Activated CD8-positive, alpha-beta T cell treated with anti-CD3 and anti-CD28 coated beads for 36 hours (primary cell): Measurements from ENCODE around the gene VKORC1. TPM values are rescaled to one million over a fixed set of nuclear protein-coding genes. Genes with fewer than 3 reads are reported as not detected.

Experiments used
- ATAC-seq: fragments of 200-7000 bp; cut with Tn5 transposase; one replicate; pipeline ENCODE4 v1.10.0; 2021; ENCODE audit warnings: mild to moderate bottlenecking, moderate library complexity
- CTCF ChIA-PET: fragments of 350-600 bp; sonication (Branson Sonifier 250); formaldehyde crosslinking; loops from one replicate; lab custom pipeline; 2021; ENCODE audit warnings: antibody characterized with exemption; lab: Charles Lee
- POLR2A ChIA-PET: fragments of 350-600 bp; sonication (Branson Sonifier 250); formaldehyde crosslinking; loops from one replicate; lab custom pipeline; 2021; ENCODE audit warnings: antibody characterized with exemption; lab: Charles Lee
- DNase-seq: peaks from one replicate; pipeline ENCODE4 v3.0.0-alpha.2; 2020
- H3K27ac Mint-ChIP-seq: one replicate; pipeline ENCODE4 v1.8.0; 2021; ENCODE audit warnings: mild to moderate bottlenecking, mixed read lengths
- H3K27me3 Mint-ChIP-seq: one replicate; pipeline ENCODE4 v1.8.0; 2021; ENCODE audit warnings: mixed read lengths
- H3K36me3 Mint-ChIP-seq: one replicate; pipeline ENCODE4 v1.8.0; 2021; ENCODE audit warnings: low read depth, mixed read lengths
- H3K4me1 Mint-ChIP-seq: one replicate; pipeline ENCODE4 v1.8.0; 2021; ENCODE audit warnings: low read depth, mixed read lengths
- H3K4me3 Mint-ChIP-seq: one replicate; pipeline ENCODE4 v1.8.0; 2021; ENCODE audit warnings: mild to moderate bottlenecking, moderate library complexity, mixed read lengths
- H3K9me3 Mint-ChIP-seq: one replicate; pipeline ENCODE4 v1.8.0; 2021; ENCODE audit warnings: mixed read lengths
- CTCF ChIP-seq: fragments of 200-600 bp; IDR thresholded peaks from one replicate; pipeline ENCODE4 v1.8.0; 2022; ENCODE audit warnings: antibody characterized with exemption, mild to moderate bottlenecking
- intact Hi-C: fragments of 100-400 bp; cut with micrococcal nuclease; formaldehyde crosslinking; loops from one replicate; pipeline ENCODE4 v1.10.0; 2022
- total RNA-seq, 2 experiments: library from RNA; stranded (reverse); gene quantifications; one replicate each; pipeline ENCODE4 v1.2.3, GENCODE V29; 2021

The VKORC1 gene
- total RNA-seq, 2 experiments from 2014 or later: 68.5 to 71.5 TPM

GRCh38 chr16:31067342-31067741 is 27.3 kb downstream of the VKORC1 start:
- intact Hi-C loops: no loop called here
- H3K27me3 Mint-ChIP-seq: no peaks in the 10 kb centered on the region
- POLR2A ChIA-PET: interaction anchor here (1.4 kb wide), 1 partner anchor 8 kb away, joined by 3 read pairs; no protein-coding TSS in a partner anchor
- DNase-seq (no peak), ATAC-seq (no peak)
- CTCF ChIA-PET: interaction anchor here (0.8 to 2.4 kb wide), 4 partner anchors 29 to 83 kb away, joined by 4 to 8 read pairs (median 6); partner anchors contain the start of gene HSD3B7
- H3K27ac Mint-ChIP-seq: no peak overlapping the region
- H3K9me3 Mint-ChIP-seq: no peaks in the 10 kb centered on the region
- peaks cover 15% of the 10 kb centered on the region for H3K36me3 Mint-ChIP-seq
- peaks cover 47% of the 10 kb centered on the region for H3K4me1 Mint-ChIP-seq
- no peak for TF ChIP-seq CTCF
- H3K4me3 Mint-ChIP-seq: no peak overlapping the region

- Mint-ChIP-seq H3K4me1 (peaks cover 37% of the 10 kb centered on the region), H3K36me3 (peaks cover 22% of the 10 kb centered on the region), H3K27me3 (no peaks in the 10 kb centered on the region), H3K9me3 (no peaks in the 10 kb centered on the region), H3K4me3 (no peak overlapping the region), H3K27ac (peak overlapping the region; percentile 31)
- intact Hi-C loops: no loop called here
- ATAC-seq (no peak), DNase-seq (no peak)
- ChIA-PET POLR2A (interaction anchor here (0.7 to 4.4 kb wide), 2 partner anchors 8 to 30 kb away, joined by 3 to 22 read pairs; partner anchors contain the start of genes ZNF646 and ZNF668), CTCF (interaction anchor here (0.9 to 1.3 kb wide), 2 partner anchors 77 to 220 kb away, joined by 4 read pairs; no protein-coding TSS in a partner anchor)
- TF ChIP-seq CTCF: no peak
These were observed 29.6 kb downstream of the VKORC1 start for GRCh38 chr16:31064882-31065461.

- peaks cover 23% of the 10 kb centered on the region for H3K36me3 Mint-ChIP-seq
These were observed 30.6 kb downstream of the VKORC1 start for GRCh38 chr16:31063843-31064611.

GRCh38 chr16:31063495-31063842 is 31.1 kb downstream of the VKORC1 start:
- ChIA-PET POLR2A (interaction anchor here (0.8 to 4.4 kb wide), 4 partner anchors 10 to 116 kb away, joined by 3 to 22 read pairs (median 3); partner anchors contain the start of genes FUS, ZNF646 and ZNF668), CTCF (no interaction called here)
- no peaks in the 10 kb centered on the region for H3K27me3 Mint-ChIP-seq
- intact Hi-C loops: no loop called here
- no peak overlapping the region for H3K27ac Mint-ChIP-seq
- DNase-seq (no peak), ATAC-seq (no peak)
- H3K4me1 Mint-ChIP-seq: peaks cover 32% of the 10 kb centered on the region
- no peak for TF ChIP-seq CTCF
- no peak overlapping the region for H3K4me3 Mint-ChIP-seq
- peaks cover 23% of the 10 kb centered on the region for H3K36me3 Mint-ChIP-seq
- no peaks in the 10 kb centered on the region for H3K9me3 Mint-ChIP-seq

More at GRCh38 chr16:31063843-31064611, 30.6 kb downstream of the VKORC1 start:
- no peak for TF ChIP-seq CTCF
- Mint-ChIP-seq H3K27me3 (no peaks in the 10 kb centered on the region), H3K27ac (peak overlapping the region; percentile 31), H3K9me3 (no peaks in the 10 kb centered on the region), H3K4me3 (no peak overlapping the region), H3K4me1 (peaks cover 32% of the 10 kb centered on the region)
- ATAC-seq: peak; percentile 54
- CTCF ChIA-PET: no interaction called here
- intact Hi-C loops: no loop called here
- POLR2A ChIA-PET: interaction anchor here (0.8 to 4.4 kb wide), 4 partner anchors 9 to 116 kb away, joined by 3 to 22 read pairs (median 3); partner anchors contain the start of genes FUS, ZNF646 and ZNF668
- no peak for DNase-seq
